ENCODE results near the gene SLAMF1.

SLAMF1 gene

DNA sequence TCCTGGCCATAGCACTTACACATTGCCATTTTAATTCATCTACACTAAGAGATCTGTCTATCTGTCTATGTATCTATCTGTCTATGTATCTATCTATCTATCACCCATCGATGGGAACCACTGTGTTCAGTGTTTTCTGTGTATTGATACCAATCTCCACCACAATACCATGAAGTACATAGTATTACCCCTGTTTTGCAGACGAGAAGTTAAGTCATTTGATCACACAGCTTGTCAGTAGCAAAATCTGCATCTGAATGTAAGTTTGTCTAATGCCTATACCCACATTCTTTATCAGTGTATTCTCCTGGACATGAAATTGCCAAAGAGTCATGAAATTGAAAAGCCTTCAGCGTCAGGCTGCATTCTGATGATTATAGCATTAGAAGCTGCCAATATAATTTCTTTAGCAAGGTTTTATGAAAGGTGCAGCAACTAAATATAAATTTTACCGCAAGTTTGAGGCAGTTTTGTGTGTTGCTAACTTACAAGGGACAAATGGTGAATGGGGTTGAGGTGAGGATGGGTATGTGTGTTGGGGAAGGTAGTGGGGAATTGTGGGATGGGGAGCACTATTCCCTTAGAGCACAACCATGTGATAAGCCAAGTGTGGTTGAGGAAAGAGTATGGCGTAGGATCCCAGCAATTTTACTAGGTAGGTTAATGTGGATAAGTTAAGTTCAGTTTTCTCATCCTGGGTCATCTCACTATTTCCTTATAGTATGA lies 24.2 kb downstream of the SLAMF1 start:
- DNase-seq, result no peak

DNA sequence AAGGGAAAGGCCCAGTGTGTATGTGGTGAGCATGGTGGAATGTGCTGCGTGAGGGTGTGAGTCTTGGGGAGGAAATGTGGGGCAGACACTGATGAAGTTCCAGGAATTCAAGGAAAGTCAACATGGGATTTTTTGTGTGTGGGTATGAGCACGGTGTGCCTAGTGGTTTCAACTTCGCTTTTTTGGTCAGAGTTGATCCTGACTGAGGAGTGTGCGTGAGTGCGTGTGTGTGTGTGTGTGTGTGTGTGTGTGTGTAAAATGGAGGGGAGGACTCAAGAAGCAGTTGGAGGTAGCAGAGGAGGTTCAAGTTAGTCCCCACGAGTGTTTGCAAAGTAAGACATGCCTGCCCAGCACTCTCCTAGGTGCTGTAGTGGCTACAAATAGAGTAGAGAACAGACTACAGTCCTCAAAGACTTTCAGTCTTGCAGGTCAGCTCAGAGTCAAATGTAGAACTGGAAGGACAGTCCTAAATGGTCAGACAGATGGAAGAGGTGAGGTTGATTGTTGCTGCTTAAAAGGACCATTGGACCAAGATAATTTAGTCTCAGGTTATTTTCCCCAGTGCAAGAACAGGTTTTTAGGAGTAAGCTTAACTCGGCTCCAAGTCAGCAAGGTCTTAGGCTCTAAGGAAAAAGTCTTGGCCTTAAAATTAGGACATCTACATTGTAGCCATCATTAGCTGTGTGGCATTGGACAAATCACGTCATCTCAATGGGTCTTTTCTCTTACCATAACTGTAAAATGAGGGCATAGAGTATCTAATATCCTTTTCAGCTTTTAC lies 25.0 kb downstream of the SLAMF1 start:
- DNase-seq, result no peak

DNA sequence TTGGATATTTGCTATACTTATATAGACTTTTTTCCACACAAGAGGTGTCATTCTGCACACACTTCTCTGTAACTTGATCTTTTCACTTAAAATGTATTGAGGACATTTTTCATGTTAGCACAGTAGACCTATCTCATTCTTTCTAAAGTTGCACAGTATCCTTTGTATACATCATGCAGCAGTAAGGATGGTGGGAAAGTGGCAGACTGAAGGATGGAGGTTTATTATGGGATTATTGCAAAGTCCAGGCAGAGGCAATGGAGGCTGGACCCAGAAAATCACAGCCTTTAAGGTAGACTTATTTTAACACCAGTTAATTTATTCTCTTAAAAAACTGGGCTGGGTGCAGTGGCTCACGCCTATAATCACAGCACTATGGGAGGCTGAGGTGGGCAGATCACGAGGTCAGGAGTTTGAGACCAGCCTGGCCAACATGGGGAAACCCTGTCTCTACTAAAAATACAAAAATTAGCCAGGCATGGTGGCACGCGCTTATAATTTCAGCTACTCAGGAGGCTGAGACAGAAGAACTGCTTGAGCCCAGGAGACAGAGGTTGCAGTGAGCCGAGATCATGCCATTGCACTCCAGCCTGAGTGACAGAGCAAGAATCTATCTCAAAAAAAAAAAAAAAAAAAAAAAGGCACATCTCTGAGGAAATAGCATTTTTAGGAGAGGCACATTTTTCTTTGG lies 25.8 kb downstream of the SLAMF1 start:
- DNase-seq, result no peak

GRCh38 chr1:160619742-160620277 lies 27.0 kb downstream of the SLAMF1 start:
- no peak for DNase-seq

- DNase-seq, result peak; percentile 14 to 17
Measured at GRCh38 chr1:160618763-160619274, 28.0 kb downstream of the SLAMF1 start.

DNA sequence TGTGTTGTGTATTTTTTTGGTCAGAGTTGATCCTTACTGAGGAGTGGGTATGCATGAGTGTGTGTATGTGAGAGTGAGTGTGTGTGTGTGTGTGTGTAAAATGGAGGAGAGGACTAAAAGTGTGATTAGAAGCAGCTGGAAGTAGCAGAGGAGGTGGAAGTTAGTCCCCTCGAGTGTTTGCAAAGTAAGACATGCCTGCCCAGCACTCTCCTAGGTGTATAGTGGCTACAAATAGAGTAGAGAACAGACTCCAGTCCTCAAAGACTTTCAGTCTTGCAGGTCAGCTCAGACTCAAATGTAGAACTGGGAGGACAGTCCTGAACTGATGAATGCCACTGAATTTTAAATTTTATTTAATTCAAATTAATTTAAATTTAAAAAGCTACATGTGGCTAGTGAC lies 28.5 kb downstream of the SLAMF1 start:
- DNase-seq, result no peak

DNA sequence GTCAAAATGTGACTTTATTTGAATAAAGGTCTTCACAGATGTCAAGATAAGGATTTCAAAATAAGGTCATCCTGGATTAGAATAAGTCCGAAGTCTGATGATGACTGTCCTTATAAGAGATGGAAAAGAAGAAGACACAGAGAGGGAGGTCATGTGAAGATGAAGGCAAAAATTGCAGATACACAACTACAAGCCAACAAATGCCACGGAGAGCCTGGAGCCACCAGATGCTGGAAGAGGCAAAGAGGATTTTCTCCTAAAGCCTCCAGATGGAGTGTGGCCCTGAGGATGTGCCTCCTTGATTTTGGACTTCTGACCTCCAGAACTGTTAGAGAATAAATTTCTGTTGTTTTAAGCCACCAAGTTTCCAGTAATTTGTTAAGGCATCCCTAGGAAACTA lies 31.2 kb downstream of the SLAMF1 start:
- DNase-seq, result no peak

DNA sequence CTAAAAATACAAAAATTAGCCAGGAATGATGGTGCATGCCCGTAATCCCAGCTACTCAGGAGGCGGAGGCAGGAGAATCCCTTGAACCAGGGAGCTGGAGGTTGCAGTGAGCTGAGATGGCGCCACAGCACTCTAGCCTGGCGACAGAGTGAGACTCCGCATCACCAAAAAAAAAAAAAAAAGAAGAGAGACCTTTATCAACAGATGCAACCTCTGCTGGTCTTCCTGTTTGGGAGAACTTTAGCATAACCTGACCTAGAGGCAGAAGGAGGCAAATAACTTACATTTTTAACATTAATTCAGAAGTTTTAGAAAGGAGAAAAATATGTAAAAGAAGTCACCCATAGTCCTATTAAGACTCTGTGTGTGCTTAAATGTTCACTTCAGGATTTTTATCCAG lies 32.4 kb downstream of the SLAMF1 start:
- DNase-seq, result no peak

DNA sequence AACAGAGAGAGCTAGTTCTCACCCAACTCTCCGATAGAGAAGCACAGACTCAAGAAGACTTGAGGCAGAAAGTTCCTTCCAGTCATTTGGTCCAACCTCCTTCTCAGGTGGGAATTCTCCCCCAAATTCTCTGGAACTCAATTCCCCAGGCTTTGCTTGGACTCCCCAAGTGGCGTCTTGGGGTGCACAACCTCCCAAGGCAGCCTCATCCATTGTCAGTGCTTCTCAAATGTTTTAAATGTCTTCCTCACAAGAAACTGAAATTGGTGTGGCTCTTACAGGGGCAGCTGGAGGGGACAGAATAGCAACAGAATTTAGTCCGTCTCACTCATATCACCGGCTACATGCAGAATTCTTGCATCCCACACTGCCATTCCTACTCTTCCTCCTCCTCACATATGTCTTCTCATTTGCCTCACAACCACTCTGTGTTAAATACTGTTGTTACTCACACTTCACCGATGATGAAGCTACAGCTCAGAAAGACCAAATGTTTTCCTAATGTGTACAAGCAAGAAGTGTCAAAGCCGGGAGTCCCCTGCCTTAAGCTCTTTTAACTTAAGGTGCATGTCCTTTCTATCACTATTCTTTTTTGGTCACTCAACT lies 34.1 kb downstream of the SLAMF1 start:
- no peak for DNase-seq

GRCh38 chr1:160610569-160611242 lies 36.1 kb downstream of the SLAMF1 start:
- no peak for DNase-seq

DNA sequence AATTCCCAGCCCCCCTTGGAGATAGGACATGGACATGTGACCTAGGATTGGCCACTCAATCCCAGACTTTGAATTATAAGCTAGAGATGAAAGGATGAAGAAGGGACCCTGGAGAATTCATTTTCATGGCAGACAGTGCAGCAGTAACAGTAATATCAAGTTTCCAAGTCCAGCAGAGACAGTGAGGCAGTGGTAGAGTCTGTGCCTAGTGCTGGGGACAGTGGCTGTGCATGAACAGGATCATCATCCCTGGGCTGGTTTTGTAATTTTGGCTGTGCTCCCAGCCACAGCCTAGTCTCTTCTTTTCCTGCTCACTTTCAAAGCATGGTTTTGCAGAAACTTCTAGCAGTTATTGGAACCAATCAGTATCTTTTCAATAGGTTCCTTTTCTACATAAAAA lies 37.9 kb downstream of the SLAMF1 start:
- peak; percentile 27 to 61 for DNase-seq

GRCh38 chr1:160608514-160608913 lies 38.3 kb downstream of the SLAMF1 start:
- no peak for DNase-seq

DNA sequence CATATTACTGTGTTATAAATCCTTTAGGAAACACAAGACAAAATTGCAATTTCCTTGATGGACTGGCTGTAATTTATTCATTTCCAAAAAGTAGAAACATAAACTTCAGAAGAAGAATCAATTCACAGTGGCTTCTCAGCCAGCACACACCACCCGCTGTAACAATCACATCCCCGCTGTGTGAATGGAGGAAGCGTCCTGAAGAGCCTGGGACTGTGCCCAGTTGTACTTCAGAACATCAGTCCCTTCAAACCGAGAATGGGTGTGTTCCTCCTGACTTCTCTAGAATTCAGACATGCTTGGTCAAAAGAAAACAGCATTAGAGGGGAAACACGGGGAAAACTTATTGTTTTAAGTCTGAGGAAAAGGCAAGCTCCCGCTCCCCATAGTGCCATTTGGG lies 38.8 kb downstream of the SLAMF1 start:
- no peak for DNase-seq

DNA sequence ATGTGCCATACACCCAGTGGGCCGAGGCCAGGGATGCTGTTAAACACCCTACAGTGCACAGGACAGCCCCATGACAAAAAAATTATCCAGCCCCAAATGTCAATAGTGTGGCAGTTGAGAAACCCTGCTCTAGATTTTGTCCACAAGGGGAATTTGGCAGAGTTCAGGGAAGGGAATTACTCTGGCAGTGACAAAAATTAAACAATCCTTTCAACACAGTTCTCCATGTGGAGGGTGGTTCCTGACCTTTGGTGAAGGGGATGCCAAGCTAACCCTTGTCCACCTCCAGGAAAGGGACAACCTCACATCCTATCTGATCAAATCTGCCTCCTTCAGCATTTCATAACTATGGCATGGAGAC lies 39.2 kb downstream of the SLAMF1 start:
- no peak for DNase-seq

DNA sequence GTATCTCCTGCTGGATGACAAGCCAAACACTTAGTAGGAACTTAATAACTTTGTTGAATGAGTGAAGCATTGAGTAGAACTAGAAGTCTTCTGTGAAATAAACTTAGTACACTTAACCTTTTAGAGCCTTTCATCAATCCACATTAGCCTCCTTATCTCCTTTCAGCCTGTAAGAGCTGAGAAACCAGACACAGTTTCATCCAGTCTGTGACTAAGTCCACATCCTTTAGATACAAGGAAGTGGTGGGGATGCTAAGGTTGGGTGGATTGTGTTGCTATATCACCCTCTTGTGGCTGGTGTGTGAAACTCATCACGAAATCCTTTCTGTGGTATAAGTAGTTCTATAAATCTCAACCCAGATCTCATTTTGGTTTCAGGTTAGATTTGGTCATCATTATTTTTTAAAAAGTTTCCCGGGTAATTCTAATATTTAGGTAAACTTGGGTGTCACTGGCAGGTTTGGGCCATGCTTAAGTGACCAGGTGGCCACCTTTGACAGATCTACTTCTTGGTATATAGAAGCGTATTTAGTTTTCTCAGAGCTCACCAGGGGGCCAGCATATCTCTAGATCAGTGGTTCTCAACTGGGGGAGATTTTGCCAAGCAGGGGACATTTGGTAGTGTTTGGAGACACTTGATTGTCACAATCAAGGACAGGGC lies 39.7 kb downstream of the SLAMF1 start:
- peak; percentile 69 to 73 for DNase-seq

DNA sequence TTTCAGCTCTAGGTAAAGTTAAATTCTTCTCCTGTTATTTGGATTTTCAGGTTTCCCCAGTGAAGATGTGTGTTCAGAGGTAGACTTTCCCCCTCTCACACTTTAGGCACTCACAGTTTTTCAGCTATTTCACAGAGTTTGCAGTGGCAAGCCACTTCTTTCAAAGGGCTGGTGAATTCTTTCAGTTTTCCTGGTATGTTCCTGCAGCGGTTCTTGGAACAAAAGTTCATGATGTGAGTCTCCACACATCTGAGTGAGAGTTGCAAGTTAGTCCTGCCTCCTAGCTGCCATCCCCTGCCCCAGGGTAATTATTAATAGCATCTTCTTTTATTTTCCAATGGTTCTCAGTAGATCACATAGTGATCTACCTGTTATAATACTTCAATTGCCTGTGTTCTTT lies 40.2 kb downstream of the SLAMF1 start:
- DNase-seq, result no peak

DNA sequence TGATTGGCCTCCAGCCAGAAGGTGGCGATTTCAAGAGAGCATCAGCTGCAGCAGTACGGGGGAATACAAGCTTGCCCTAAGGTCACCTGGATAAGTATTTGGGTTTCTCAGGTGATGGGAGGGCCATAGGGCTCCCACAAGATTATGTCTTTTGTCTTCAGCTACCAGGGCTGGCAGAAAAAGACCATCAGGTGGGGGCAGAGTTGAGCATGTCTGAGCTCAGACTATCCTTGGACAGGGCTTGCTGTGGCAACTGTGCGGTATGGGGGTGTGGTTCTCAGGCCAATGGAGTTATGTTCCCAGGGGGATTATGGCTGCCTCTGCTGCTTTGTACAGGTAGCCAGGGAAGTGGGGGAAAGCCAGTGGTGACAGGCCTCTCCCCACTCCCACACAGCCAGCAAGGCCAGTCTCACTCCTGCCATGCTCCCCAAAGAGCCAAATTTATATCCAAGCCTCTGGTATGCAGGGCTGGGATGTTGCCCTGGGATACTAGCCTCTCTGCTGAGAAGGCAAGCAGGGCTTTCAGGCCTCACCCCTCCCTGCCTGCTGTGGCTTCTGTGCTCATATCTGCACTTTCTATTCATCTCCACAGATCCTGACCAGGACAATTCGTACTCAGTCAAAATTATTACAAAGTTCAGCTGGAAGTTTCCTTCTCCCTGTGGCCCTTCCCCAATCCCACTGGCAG lies 40.9 kb downstream of the SLAMF1 start:
- no peak for DNase-seq

DNA sequence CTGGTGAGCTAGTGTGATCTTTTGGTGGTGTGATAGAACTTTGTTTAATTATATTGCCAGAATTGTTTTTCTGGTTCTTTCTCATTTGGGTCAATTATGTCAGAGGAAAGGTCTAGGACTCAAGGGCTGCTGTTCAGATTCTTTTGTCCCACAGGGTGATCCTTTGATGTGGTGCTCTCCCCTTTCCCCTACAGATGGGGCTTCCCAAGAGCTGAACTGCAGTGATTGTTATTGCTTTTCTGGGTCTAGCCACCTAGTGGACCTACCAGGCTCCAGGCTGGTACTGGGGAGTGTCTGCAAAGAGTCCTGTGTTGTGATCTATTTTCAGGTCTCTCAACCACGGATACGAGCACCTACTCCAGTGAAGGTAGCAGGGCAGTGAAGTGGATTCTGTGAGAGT lies 41.6 kb downstream of the SLAMF1 start:
- no peak for DNase-seq

GRCh38 chr1:160597705-160598104 lies 49.1 kb downstream of the SLAMF1 start:
- no peak for DNase-seq

- DNase-seq, result no peak
Measured at GRCh38 chr1:160597051-160597450, 49.8 kb downstream of the SLAMF1 start.

DNA sequence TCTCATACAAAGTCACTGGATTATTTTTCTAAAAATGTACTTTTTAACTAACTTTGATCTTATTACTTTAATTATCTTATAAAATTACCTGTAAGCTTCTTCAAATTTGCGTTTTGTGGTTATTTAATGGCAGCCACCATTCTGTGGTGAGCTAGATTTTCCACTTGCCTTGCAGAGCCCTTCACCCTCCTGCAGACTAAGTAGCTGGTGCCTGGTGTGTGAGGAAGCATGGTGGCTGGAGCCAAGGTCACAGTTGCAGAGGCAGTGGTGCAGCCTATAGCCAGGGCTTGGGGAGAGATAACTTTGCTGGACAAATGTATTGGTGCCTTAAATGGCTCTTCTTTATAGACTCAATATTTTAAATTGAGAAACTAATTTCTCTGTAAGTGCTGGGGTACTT lies 56.4 kb downstream of the SLAMF1 start:
- DNase-seq, result no peak

Data from AML-193 (cell line).